ENCODE results near the gene CYB5A. TPM values are rescaled to one million over a fixed set of nuclear protein-coding genes. Genes with fewer than 3 reads are reported as not detected.
"Not testable (repeated sequence)": the region's sequence is repeated elsewhere in the genome, so short reads cannot be mapped to it uniquely, and the experiment has no call there.

The CYB5A gene
- total RNA-seq, 1 experiment from 2014 or later: 84.4 TPM

GRCh38 chr18:74299746-74300145 is 8.0 kb upstream of the CYB5A start:
- no peak for DNase-seq (ENCODE audit: extremely low read depth, low read depth)

- DNase-seq (ENCODE audit: extremely low read depth, low read depth): no peak
Measured at GRCh38 chr18:74299162-74299561, 7.4 kb upstream of the CYB5A start.

- DNase-seq (ENCODE audit: extremely low read depth, low read depth): no peak
Measured at GRCh38 chr18:74294526-74294925, 2.8 kb upstream of the CYB5A start.

GRCh38 chr18:74292982-74293381 is 1.2 kb upstream of the CYB5A start:
- not testable (repeated sequence) for DNase-seq (ENCODE audit: extremely low read depth, low read depth)

- DNase-seq (ENCODE audit: extremely low read depth, low read depth): no peak
Measured at GRCh38 chr18:74292541-74292858, 737 bp upstream of the CYB5A start.

GRCh38 chr18:74291472-74291770 is 342 bp downstream of the CYB5A start:
- DNase-seq (ENCODE audit: extremely low read depth, low read depth): no peak

- DNase-seq (ENCODE audit: extremely low read depth, low read depth): no peak
Measured at GRCh38 chr18:74290794-74291471, 830 bp downstream of the CYB5A start.

- DNase-seq (ENCODE audit: extremely low read depth, low read depth): no peak
Measured at GRCh38 chr18:74290021-74290420, 1.7 kb downstream of the CYB5A start.

GRCh38 chr18:74289137-74289536 is 2.6 kb downstream of the CYB5A start:
- DNase-seq (ENCODE audit: extremely low read depth, low read depth): no peak

- no peak for DNase-seq (ENCODE audit: extremely low read depth, low read depth)
Measured at GRCh38 chr18:74288730-74289129, 3.0 kb downstream of the CYB5A start.

GRCh38 chr18:74288041-74288440 is 3.7 kb downstream of the CYB5A start:
- DNase-seq (ENCODE audit: extremely low read depth, low read depth): no peak

- no peak for DNase-seq (ENCODE audit: extremely low read depth, low read depth)
Measured at GRCh38 chr18:74286856-74287255, 4.9 kb downstream of the CYB5A start.

GRCh38 chr18:74286106-74286855 is 5.5 kb downstream of the CYB5A start:
- DNase-seq (ENCODE audit: extremely low read depth, low read depth): no peak

GRCh38 chr18:74285583-74285982 is 6.2 kb downstream of the CYB5A start:
- DNase-seq (ENCODE audit: extremely low read depth, low read depth): not testable (repeated sequence)

GRCh38 chr18:74284980-74285355 is 6.8 kb downstream of the CYB5A start:
- DNase-seq (ENCODE audit: extremely low read depth, low read depth): no peak

GRCh38 chr18:74284191-74284979 is 7.4 kb downstream of the CYB5A start:
- DNase-seq (ENCODE audit: extremely low read depth, low read depth): no peak

GRCh38 chr18:74283646-74284045 is 8.1 kb downstream of the CYB5A start:
- no peak for DNase-seq (ENCODE audit: extremely low read depth, low read depth)

GRCh38 chr18:74282755-74283554 is 8.8 kb downstream of the CYB5A start:
- no peak for DNase-seq (ENCODE audit: extremely low read depth, low read depth)

- no peak for DNase-seq (ENCODE audit: extremely low read depth, low read depth)
Measured at GRCh38 chr18:74281980-74282754, 9.6 kb downstream of the CYB5A start.

All from NCI-H460 (cell line).